ENCODE data around the gene RBFOX1.

Gene RBFOX1

GRCh38 chr16:7517496-7517895, 184.9 kb downstream of the RBFOX1 start:
- DNase-seq (ENCODE audit: low spot score) = no peak
- FAIRE-seq = no peak

- DNase-seq (ENCODE audit: low spot score) (no peak), FAIRE-seq (no peak)
These were observed 185.5 kb downstream of the RBFOX1 start for GRCh38 chr16:7518158-7518557.

GRCh38 chr16:7521834-7522233, 189.2 kb downstream of the RBFOX1 start:
- no peak for FAIRE-seq

GRCh38 chr16:7524419-7524818, 191.8 kb downstream of the RBFOX1 start:
- no peak for FAIRE-seq
- DNase-seq (ENCODE audit: low spot score) = no peak

More at GRCh38 chr16:7521834-7522233, 189.2 kb downstream of the RBFOX1 start:
- no peak for DNase-seq (ENCODE audit: low spot score)

GRCh38 chr16:7526736-7527135, 194.1 kb downstream of the RBFOX1 start:
- no peak for FAIRE-seq
- no peak for DNase-seq (ENCODE audit: low spot score)

- DNase-seq (ENCODE audit: low spot score) (no peak), FAIRE-seq (no peak)
These were observed 199.9 kb downstream of the RBFOX1 start for GRCh38 chr16:7532534-7532933.

- FAIRE-seq (no peak), DNase-seq (ENCODE audit: low spot score) (no peak)
These were observed 202.1 kb downstream of the RBFOX1 start for GRCh38 chr16:7534749-7535148.

- FAIRE-seq (no peak), DNase-seq (ENCODE audit: low spot score) (no peak)
These were observed 208.4 kb downstream of the RBFOX1 start for GRCh38 chr16:7541026-7541425.

GRCh38 chr16:7545251-7545650, 212.6 kb downstream of the RBFOX1 start:
- DNase-seq (ENCODE audit: low spot score) (no peak), FAIRE-seq (no peak)

GRCh38 chr16:7546948-7547347, 214.3 kb downstream of the RBFOX1 start:
- FAIRE-seq = no peak
- no peak for DNase-seq (ENCODE audit: low spot score)

GRCh38 chr16:7547736-7548135, 215.1 kb downstream of the RBFOX1 start:
- FAIRE-seq (no peak), DNase-seq (ENCODE audit: low spot score) (no peak)

- no peak for FAIRE-seq
- no peak for DNase-seq (ENCODE audit: low spot score)
These were observed 216.2 kb downstream of the RBFOX1 start for GRCh38 chr16:7548796-7549318.

- DNase-seq (ENCODE audit: low spot score) (no peak), FAIRE-seq (no peak)
These were observed 217.5 kb downstream of the RBFOX1 start for GRCh38 chr16:7550096-7550495.

GRCh38 chr16:7555459-7555858, 222.8 kb downstream of the RBFOX1 start:
- no peak for FAIRE-seq
- no peak for DNase-seq (ENCODE audit: low spot score)

GRCh38 chr16:7561908-7562405, 229.3 kb downstream of the RBFOX1 start:
- no peak for FAIRE-seq

GRCh38 chr16:7566360-7566759, 233.7 kb downstream of the RBFOX1 start:
- DNase-seq (ENCODE audit: low spot score) (no peak), FAIRE-seq (no peak)

More at GRCh38 chr16:7561908-7562405, 229.3 kb downstream of the RBFOX1 start:
- no peak for DNase-seq (ENCODE audit: low spot score)

GRCh38 chr16:7571366-7571765, 238.7 kb downstream of the RBFOX1 start:
- FAIRE-seq (no peak), DNase-seq (ENCODE audit: low spot score) (no peak)

- FAIRE-seq (no peak), DNase-seq (ENCODE audit: low spot score) (no peak)
These were observed 244.9 kb downstream of the RBFOX1 start for GRCh38 chr16:7577588-7577987.

- no peak for FAIRE-seq
These were observed 246.8 kb downstream of the RBFOX1 start for GRCh38 chr16:7579454-7579853.

GRCh38 chr16:7581175-7581574, 248.5 kb downstream of the RBFOX1 start:
- FAIRE-seq (no peak), DNase-seq (ENCODE audit: low spot score) (no peak)

More at GRCh38 chr16:7579454-7579853, 246.8 kb downstream of the RBFOX1 start:
- DNase-seq (ENCODE audit: low spot score) = no peak

- no peak for FAIRE-seq
These were observed 250.8 kb downstream of the RBFOX1 start for GRCh38 chr16:7583396-7583795.

GRCh38 chr16:7584561-7584960, 251.9 kb downstream of the RBFOX1 start:
- FAIRE-seq (no peak), DNase-seq (ENCODE audit: low spot score) (no peak)

More at GRCh38 chr16:7583396-7583795, 250.8 kb downstream of the RBFOX1 start:
- DNase-seq (ENCODE audit: low spot score) = no peak

- DNase-seq (ENCODE audit: low spot score) (no peak), FAIRE-seq (no peak)
These were observed 253.1 kb downstream of the RBFOX1 start for GRCh38 chr16:7585705-7586104.

- FAIRE-seq = no peak
These were observed 258.3 kb downstream of the RBFOX1 start for GRCh38 chr16:7590934-7591333.

More at GRCh38 chr16:7590934-7591333, 258.3 kb downstream of the RBFOX1 start:
- DNase-seq (ENCODE audit: low spot score) = no peak

Measured in RCC 7860 (cell line).